Neural cell (in vitro differentiated cells): ENCODE measurements around the gene INPP4B.

ENCODE experiments used
- CTCF ChIP-seq: fragments of 450-650 bp; IDR thresholded peaks from 2 replicates; pipeline ENCODE4 v1.5.1; 2014; ENCODE audit warnings: antibody characterized with exemption, mild to moderate bottlenecking, moderate library complexity; ENCODE audit not compliant: poor library complexity, severe bottlenecking
- EZH2 ChIP-seq: fragments of 200-600, 300-800 bp; shearing (Covaris generic), sonication (generic); IDR thresholded peaks from 2 replicates; pipeline ENCODE4 v1.6.1; 2014; ENCODE audit warnings: antibody characterized with exemption, low read length, borderline replicate concordance, mild to moderate bottlenecking; ENCODE audit not compliant: insufficient read depth, poor library complexity, severe bottlenecking
- POLR2AphosphoS5 ChIP-seq: IDR thresholded peaks from 2 replicates; pipeline ENCODE4 v1.6.1; 2012
- RAD21 ChIP-seq: fragments of 450-650 bp; conservative IDR thresholded peaks from 2 replicates; pipeline ENCODE4 v1.6.1; 2014; ENCODE audit warnings: antibody characterized with exemption, mild to moderate bottlenecking, moderate library complexity
- REST ChIP-seq: IDR thresholded peaks from 2 replicates; pipeline ENCODE4 v1.6.1; 2012; ENCODE audit warnings: borderline replicate concordance
- SMC3 ChIP-seq: fragments of 450-650 bp; conservative IDR thresholded peaks from 2 replicates; pipeline ENCODE4 v1.6.1; 2014; ENCODE audit warnings: antibody characterized with exemption, mild to moderate bottlenecking, moderate library complexity; ENCODE audit not compliant: poor library complexity

- TF ChIP-seq CTCF (no peak), EZH2 (no peak), POLR2AphosphoS5 (no peak), REST (no peak), SMC3 (no peak), RAD21 (no peak)
Measured at GRCh38 chr4:142091085-142091513, 755.0 kb downstream of the INPP4B start.
